GM12878 (cell line): Measurements from ENCODE around the gene C6orf52. TPM values are rescaled to one million over a fixed set of nuclear protein-coding genes. Genes with fewer than 3 reads are reported as not detected.

Experiments used
- ASH2L ChIP-seq: fragments of 300-600, 200-600 bp; sonication (generic); IDR thresholded peaks from 2 replicates; pipeline ENCODE4 v1.6.1; 2017; ENCODE audit warnings: low read depth, mild to moderate bottlenecking, borderline replicate concordance
- BHLHE40 ChIP-seq, 2 experiments: fragments of 450-650 bp in 1 of 2; IDR thresholded peaks; 2 replicates each; pipeline ENCODE4 v1.6.1; 2011 to 2017; ENCODE audit warnings: low read depth in 2 of 2, borderline replicate concordance in 1 of 2, improper control_type of control experiment in 1 of 2, low read length in 1 of 2, mild to moderate bottlenecking in 1 of 2
- CBX5 ChIP-seq: sonication (generic); IDR thresholded peaks from 2 replicates; pipeline ENCODE4 v1.6.1; 2016; ENCODE audit warnings: low read depth, moderate library complexity, mild to moderate bottlenecking, inconsistent platforms
- CHD2 ChIP-seq: IDR thresholded peaks from 2 replicates; pipeline ENCODE4 v1.6.1; 2011; ENCODE audit warnings: low read depth, low read length, improper control_type of control experiment, borderline replicate concordance
- CREM ChIP-seq: IDR thresholded peaks from 2 replicates; pipeline ENCODE4 v1.6.1; 2014; ENCODE audit warnings: antibody characterized with exemption, low read depth
- HDAC2 ChIP-seq: fragments of 200-600 bp; sonication (generic); IDR thresholded peaks from 2 replicates; pipeline ENCODE4 v1.6.1; 2017
- IRF4 ChIP-seq: IDR thresholded peaks from 2 replicates; pipeline ENCODE4 v1.6.1; 2011; ENCODE audit warnings: low read depth, low read length
- KDM1A ChIP-seq: fragments of 200-600 bp; sonication (generic); IDR thresholded peaks from 2 replicates; pipeline ENCODE4 v1.6.1; 2016; ENCODE audit warnings: borderline replicate concordance
- MYC ChIP-seq: IDR thresholded peaks from 2 replicates; pipeline ENCODE4 v1.6.1; 2011; ENCODE audit warnings: mild to moderate bottlenecking, low read length, moderate library complexity, inconsistent platforms; ENCODE audit not compliant: insufficient read depth, insufficient replicate concordance, insufficient read length, severe bottlenecking
- NFXL1 ChIP-seq: fragments of 450-650 bp; IDR thresholded peaks from 2 replicates; pipeline ENCODE4 v1.6.1; 2017; ENCODE audit warnings: antibody characterized with exemption, mild to moderate bottlenecking, borderline replicate concordance
- PML ChIP-seq: IDR thresholded peaks from 2 replicates; pipeline ENCODE4 v1.6.1; 2012; ENCODE audit warnings: low read length, inconsistent platforms
- POLR2AphosphoS2 ChIP-seq: IDR thresholded peaks from 2 replicates; pipeline ENCODE4 v1.6.1; 2011; ENCODE audit warnings: low read depth, mild to moderate bottlenecking, low read length, improper control_type of control experiment, moderate library complexity
- PRDM15 ChIP-seq: fragments of 450-650 bp; formaldehyde crosslinking; IDR thresholded peaks from 2 replicates; pipeline ENCODE4 v1.4.0; 2020; ENCODE audit warnings: mild to moderate bottlenecking, moderate library complexity
- RAD21 ChIP-seq: IDR thresholded peaks from 2 replicates; pipeline ENCODE4 v1.6.1; 2011; ENCODE audit warnings: mild to moderate bottlenecking, low read depth, low read length, moderate library complexity; ENCODE audit not compliant: insufficient read depth
- RAD51 ChIP-seq: fragments of 450-650 bp; IDR thresholded peaks from 2 replicates; pipeline ENCODE4 v1.6.1; 2016; ENCODE audit warnings: moderate library complexity, mild to moderate bottlenecking, inconsistent platforms
- ZBED1 ChIP-seq: IDR thresholded peaks from 2 replicates; pipeline ENCODE4 v1.6.1; 2016; ENCODE audit warnings: borderline replicate concordance
- ZNF217 ChIP-seq: fragments of 450-650 bp; IDR thresholded peaks from 2 replicates; pipeline ENCODE4 v1.6.1; 2017; ENCODE audit warnings: antibody characterized with exemption, mild to moderate bottlenecking
- polyA plus RNA-seq, 11 experiments: library from polyadenylated mRNA; depleted of rRNA in 4 of 11; unstranded in 6 of 11; stranded (reverse) in 5 of 11; fragments of >200 nt; fragmentation: Nextera tagmentation in 4 of 11; fragmentation: Illumina TruSeq in 1 of 11; extraction: Ambion mirVana in 4 of 11; extraction: Trizol in 1 of 11; gene quantifications; 1 replicate in 1 of 11; 2 replicates in 10 of 11; pipeline versions ENCODE4 v1.2.1 to v1.2.3, GENCODE V29; 2011 to 2016; ENCODE audit warnings: inconsistent platforms in 2 of 11, missing spikeins in 2 of 11, low read depth in 1 of 11
- total RNA-seq, 4 experiments: library from RNA; depleted of rRNA in 3 of 4; stranded (reverse); fragments of >200 nt in 3 of 4; fragmentation: Illumina TruSeq in 1 of 4; extraction: Trizol in 1 of 4; gene quantifications; 2 replicates each; pipeline versions ENCODE4 v1.2.1 to v1.2.3, GENCODE V29; 2013 to 2021
- TF ChIP-seq, protein P1 (sequence below): fragments of 450-650 bp; IDR thresholded peaks from 2 replicates; pipeline ENCODE4 v1.6.1; 2017; ENCODE audit warnings: mild to moderate bottlenecking, moderate library complexity
- TF ChIP-seq, protein P2 (sequence below): fragments of 450-650 bp; IDR thresholded peaks from 2 replicates; pipeline ENCODE4 v1.6.1; 2018; ENCODE audit warnings: borderline replicate concordance, mild to moderate bottlenecking; ENCODE audit not compliant: partially characterized antibody

The C6orf52 gene
- total and polyA plus RNA-seq, 10 of the 15 experiments (the other 5 are each of a cell fraction or from before 2014, with no cell fraction given), result 2.7 to 15.1 (median 4.9) TPM

GRCh38 chr6:10722820-10723566 lies 28.6 kb upstream of the C6orf52 start, which contains the start of gene TMEM14C (continued):
- TF ChIP-seq, protein P1, sequence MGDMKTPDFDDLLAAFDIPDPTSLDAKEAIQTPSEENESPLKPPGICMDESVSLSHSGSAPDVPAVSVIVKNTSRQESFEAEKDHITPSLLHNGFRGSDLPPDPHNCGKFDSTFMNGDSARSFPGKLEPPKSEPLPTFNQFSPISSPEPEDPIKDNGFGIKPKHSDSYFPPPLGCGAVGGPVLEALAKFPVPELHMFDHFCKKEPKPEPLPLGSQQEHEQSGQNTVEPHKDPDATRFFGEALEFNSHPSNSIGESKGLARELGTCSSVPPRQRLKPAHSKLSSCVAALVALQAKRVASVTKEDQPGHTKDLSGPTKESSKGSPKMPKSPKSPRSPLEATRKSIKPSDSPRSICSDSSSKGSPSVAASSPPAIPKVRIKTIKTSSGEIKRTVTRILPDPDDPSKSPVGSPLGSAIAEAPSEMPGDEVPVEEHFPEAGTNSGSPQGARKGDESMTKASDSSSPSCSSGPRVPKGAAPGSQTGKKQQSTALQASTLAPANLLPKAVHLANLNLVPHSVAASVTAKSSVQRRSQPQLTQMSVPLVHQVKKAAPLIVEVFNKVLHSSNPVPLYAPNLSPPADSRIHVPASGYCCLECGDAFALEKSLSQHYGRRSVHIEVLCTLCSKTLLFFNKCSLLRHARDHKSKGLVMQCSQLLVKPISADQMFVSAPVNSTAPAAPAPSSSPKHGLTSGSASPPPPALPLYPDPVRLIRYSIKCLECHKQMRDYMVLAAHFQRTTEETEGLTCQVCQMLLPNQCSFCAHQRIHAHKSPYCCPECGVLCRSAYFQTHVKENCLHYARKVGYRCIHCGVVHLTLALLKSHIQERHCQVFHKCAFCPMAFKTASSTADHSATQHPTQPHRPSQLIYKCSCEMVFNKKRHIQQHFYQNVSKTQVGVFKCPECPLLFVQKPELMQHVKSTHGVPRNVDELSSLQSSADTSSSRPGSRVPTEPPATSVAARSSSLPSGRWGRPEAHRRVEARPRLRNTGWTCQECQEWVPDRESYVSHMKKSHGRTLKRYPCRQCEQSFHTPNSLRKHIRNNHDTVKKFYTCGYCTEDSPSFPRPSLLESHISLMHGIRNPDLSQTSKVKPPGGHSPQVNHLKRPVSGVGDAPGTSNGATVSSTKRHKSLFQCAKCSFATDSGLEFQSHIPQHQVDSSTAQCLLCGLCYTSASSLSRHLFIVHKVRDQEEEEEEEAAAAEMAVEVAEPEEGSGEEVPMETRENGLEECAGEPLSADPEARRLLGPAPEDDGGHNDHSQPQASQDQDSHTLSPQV, result no peak
- TF ChIP-seq RAD21, result no peak
- TF ChIP-seq CBX5, result no peak
- peak; percentile 43 to 77; a peak in 3 of 4 replicates for TF ChIP-seq BHLHE40 (IDR thresholded peaks at IDR 0.05; ENCODE audit: borderline replicate concordance in 1 of 2, low read depth in 2 of 2, low read length in 1 of 2)
- TF ChIP-seq MYC, result no peak
- TF ChIP-seq HDAC2, result no peak
- TF ChIP-seq IRF4, result no peak
- TF ChIP-seq, protein P2, sequence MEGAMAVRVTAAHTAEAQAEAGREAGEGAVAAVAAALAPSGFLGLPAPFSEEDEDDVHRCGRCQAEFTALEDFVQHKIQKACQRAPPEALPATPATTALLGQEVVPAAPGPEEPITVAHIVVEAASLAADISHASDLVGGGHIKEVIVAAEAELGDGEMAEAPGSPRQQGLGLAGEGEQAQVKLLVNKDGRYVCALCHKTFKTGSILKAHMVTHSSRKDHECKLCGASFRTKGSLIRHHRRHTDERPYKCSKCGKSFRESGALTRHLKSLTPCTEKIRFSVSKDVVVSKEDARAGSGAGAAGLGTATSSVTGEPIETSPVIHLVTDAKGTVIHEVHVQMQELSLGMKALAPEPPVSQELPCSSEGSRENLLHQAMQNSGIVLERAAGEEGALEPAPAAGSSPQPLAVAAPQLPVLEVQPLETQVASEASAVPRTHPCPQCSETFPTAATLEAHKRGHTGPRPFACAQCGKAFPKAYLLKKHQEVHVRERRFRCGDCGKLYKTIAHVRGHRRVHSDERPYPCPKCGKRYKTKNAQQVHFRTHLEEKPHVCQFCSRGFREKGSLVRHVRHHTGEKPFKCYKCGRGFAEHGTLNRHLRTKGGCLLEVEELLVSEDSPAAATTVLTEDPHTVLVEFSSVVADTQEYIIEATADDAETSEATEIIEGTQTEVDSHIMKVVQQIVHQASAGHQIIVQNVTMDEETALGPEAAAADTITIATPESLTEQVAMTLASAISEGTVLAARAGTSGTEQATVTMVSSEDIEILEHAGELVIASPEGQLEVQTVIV, result peak; percentile 15
- TF ChIP-seq ZBED1, result no peak
- TF ChIP-seq RAD51, result peak; percentile 85; the same call in 1 of the 2 replicates
- no peak for TF ChIP-seq NFXL1
- no peak for TF ChIP-seq ZNF217
- TF ChIP-seq PML, result peak; percentile 90; the same call in 1 of the 2 replicates
- no peak for TF ChIP-seq ASH2L
- TF ChIP-seq CHD2, result no peak; the same call in 1 of the 2 replicates
- TF ChIP-seq PRDM15, result no peak
- TF ChIP-seq KDM1A, result no peak
- TF ChIP-seq POLR2AphosphoS2, result no peak
- TF ChIP-seq CREM, result no peak; the same call in 1 of the 2 replicates
